Right lobe of liver (tissue), 4 donors: ENCODE results near the gene KRTAP5-7.

ENCODE experiments used
- CTCF ChIP-seq, 4 donors: fragments of 200-600 bp in 3 of 4; fragments of 450-650 bp in 1 of 4; IDR thresholded peaks; one replicate each; pipeline versions ENCODE4 v1.5.1 to v1.8.0; 2016 to 2022; ENCODE audit warnings: antibody characterized with exemption in 4 of 4, mild to moderate bottlenecking in 2 of 4
- POLR2A ChIP-seq: fragments of 450-650 bp; IDR thresholded peaks from one replicate; pipeline ENCODE4 v1.6.1; 2017; ENCODE audit warnings: antibody characterized with exemption, mild to moderate bottlenecking
- donor health status: DM: no; HTN: no; CAD: no.
- donor health status: DM: no; HTN: no; CAD: no.
- donor health status: DM: no; HTN: yes; CAD: no.

GRCh38 chr11:71498091-71498490 is 29.0 kb upstream of the KRTAP5-7 start:
- TF ChIP-seq CTCF (IDR thresholded peaks at IDR 0.05) (no peak), POLR2A (no peak)
